GM12892 (cell line): Measurements from ENCODE around the gene RNU4-1.

ENCODE experiments used
- POLR2A ChIP-seq: IDR thresholded peaks from 2 replicates; pipeline ENCODE4 v1.6.1; 2011; ENCODE audit warnings: low read depth, low read length, control low read depth
- TAF1 ChIP-seq: IDR thresholded peaks from 2 replicates; pipeline ENCODE4 v1.6.1; 2011; ENCODE audit warnings: low read depth, mild to moderate bottlenecking, control low read depth, low read length, borderline replicate concordance

GRCh38 chr12:120249875-120250795, 42.9 kb downstream of the RNU4-1 start:
- no peak for TF ChIP-seq TAF1
- no peak for TF ChIP-seq POLR2A
